HG03108 (cell line): ENCODE results near the gene ATP5F1A.
"Not testable (repeated sequence)": the region's sequence is repeated elsewhere in the genome, so short reads cannot be mapped to it uniquely, and the experiment has no call there.

Experiments
- ATAC-seq: cut with Tn5 transposase; IDR thresholded peaks from one replicate; pipeline ENCODE4 v1.9.1; 2021; ENCODE audit warnings: moderate library complexity; ENCODE audit not compliant: unreplicated experiment

ATP5F1A gene

GRCh38 chr18:46097801-46098615, at the start of gene ATP5F1A:
TSS of gene ATP5F1A (minus strand) at chr18:46098296. CDS start at chr18:46098231, 65 bp downstream.
- peak; percentile 89 for ATAC-seq

GRCh38 chr18:46141199-46141598, 43.1 kb upstream of the ATP5F1A start:
- ATAC-seq = no peak

GRCh38 chr18:46140173-46140572, 42.1 kb upstream of the ATP5F1A start:
- no peak for ATAC-seq

- ATAC-seq = no peak
Measured at GRCh38 chr18:46134920-46135675, 37.0 kb upstream of the ATP5F1A start.

GRCh38 chr18:46133534-46133933, 35.4 kb upstream of the ATP5F1A start:
- ATAC-seq = no peak

GRCh38 chr18:46130549-46130948, 32.5 kb upstream of the ATP5F1A start:
- not testable (repeated sequence) for ATAC-seq

- ATAC-seq = no peak
Measured at GRCh38 chr18:46130061-46130460, 32.0 kb upstream of the ATP5F1A start.

- ATAC-seq = not testable (repeated sequence)
Measured at GRCh38 chr18:46126625-46127024, 28.5 kb upstream of the ATP5F1A start.

GRCh38 chr18:46113751-46114150, 15.7 kb upstream of the ATP5F1A start:
- no peak for ATAC-seq

GRCh38 chr18:46110406-46110805, 12.3 kb upstream of the ATP5F1A start:
- ATAC-seq = no peak

GRCh38 chr18:46109386-46109785, 11.3 kb upstream of the ATP5F1A start:
- no peak for ATAC-seq

- peak; percentile 92 for ATAC-seq
Measured at GRCh38 chr18:46104128-46104911, 6.2 kb upstream of the ATP5F1A start, which contains the start of gene HAUS1. TSS of gene HAUS1 (plus strand) at chr18:46104385. CDS start at chr18:46104412, 27 bp downstream.

GRCh38 chr18:46099463-46099862, 1.4 kb upstream of the ATP5F1A start:
- no peak for ATAC-seq

GRCh38 chr18:46098616-46098933, 479 bp upstream of the ATP5F1A start:
- no peak for ATAC-seq

GRCh38 chr18:46097431-46097800, 680 bp downstream of the ATP5F1A start:
- peak; percentile 3 for ATAC-seq

GRCh38 chr18:46096651-46097300, 1.3 kb downstream of the ATP5F1A start:
- ATAC-seq = no peak

- ATAC-seq = no peak
Measured at GRCh38 chr18:46095532-46095931, 2.6 kb downstream of the ATP5F1A start.

GRCh38 chr18:46088501-46088900, 9.6 kb downstream of the ATP5F1A start:
- ATAC-seq = not testable (repeated sequence)

- ATAC-seq = no peak
Measured at GRCh38 chr18:46084431-46084830, 13.7 kb downstream of the ATP5F1A start.

GRCh38 chr18:46080156-46080555, 17.9 kb downstream of the ATP5F1A start:
- no peak for ATAC-seq

GRCh38 chr18:46079336-46079735, 18.8 kb downstream of the ATP5F1A start:
- ATAC-seq = no peak
